ENCODE results near the gene CELF4. TPM values are rescaled to one million over a fixed set of nuclear protein-coding genes. Genes with fewer than 3 reads are reported as not detected.

The CELF4 gene
- total RNA-seq, 2 donors from 2014 or later: 3.3 to 4.7 TPM

DNA sequence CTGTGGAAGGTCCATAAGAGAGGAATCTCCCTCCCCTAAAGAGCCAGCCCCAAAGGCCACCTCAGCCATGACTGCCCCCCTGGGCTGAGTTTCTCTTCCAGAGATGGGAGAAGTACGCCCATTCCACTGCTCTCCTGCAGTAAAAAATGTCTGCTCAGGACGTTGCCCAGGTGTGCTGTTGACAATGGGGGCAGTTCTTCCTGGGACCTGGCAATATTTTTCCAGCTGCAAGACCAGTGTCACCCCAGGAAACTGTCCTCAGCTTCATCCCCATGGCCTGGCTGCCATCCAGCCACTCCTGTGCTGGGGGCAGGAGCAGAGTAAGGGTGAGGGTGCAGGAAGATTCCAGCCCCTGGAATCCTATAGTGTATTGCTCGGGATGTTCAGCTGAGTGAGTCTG is 14.3 kb downstream of the CELF4 start:
- no peaks in the 10 kb centered on the region for H3K36me3 ChIP-seq (replicated peaks in 1 of 2; ENCODE audit: insufficient read depth in 1 of 2, low read depth in 2 of 2)
- intact Hi-C loops (cut with DNase I): no loop called here
- H3K4me1 ChIP-seq: no peaks in the 10 kb centered on the region
- TF ChIP-seq, protein P1, sequence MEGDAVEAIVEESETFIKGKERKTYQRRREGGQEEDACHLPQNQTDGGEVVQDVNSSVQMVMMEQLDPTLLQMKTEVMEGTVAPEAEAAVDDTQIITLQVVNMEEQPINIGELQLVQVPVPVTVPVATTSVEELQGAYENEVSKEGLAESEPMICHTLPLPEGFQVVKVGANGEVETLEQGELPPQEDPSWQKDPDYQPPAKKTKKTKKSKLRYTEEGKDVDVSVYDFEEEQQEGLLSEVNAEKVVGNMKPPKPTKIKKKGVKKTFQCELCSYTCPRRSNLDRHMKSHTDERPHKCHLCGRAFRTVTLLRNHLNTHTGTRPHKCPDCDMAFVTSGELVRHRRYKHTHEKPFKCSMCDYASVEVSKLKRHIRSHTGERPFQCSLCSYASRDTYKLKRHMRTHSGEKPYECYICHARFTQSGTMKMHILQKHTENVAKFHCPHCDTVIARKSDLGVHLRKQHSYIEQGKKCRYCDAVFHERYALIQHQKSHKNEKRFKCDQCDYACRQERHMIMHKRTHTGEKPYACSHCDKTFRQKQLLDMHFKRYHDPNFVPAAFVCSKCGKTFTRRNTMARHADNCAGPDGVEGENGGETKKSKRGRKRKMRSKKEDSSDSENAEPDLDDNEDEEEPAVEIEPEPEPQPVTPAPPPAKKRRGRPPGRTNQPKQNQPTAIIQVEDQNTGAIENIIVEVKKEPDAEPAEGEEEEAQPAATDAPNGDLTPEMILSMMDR (IDR thresholded peaks at IDR 0.05): no peak
- no peak for TF ChIP-seq POLR2A (IDR thresholded peaks at IDR 0.05)
- WGBS, 2 donors: 49 to 100% methylated on average over 1 to 3 of the region's 3 CpGs
- no peak for ATAC-seq
- H3K9me3 ChIP-seq: no peaks in the 10 kb centered on the region
- H3K27ac ChIP-seq: no peak overlapping the region
- no peak overlapping the region for H3K4me3 ChIP-seq
- DNase-seq: no peak
- H3K27me3 ChIP-seq: no peaks in the 10 kb centered on the region

DNA sequence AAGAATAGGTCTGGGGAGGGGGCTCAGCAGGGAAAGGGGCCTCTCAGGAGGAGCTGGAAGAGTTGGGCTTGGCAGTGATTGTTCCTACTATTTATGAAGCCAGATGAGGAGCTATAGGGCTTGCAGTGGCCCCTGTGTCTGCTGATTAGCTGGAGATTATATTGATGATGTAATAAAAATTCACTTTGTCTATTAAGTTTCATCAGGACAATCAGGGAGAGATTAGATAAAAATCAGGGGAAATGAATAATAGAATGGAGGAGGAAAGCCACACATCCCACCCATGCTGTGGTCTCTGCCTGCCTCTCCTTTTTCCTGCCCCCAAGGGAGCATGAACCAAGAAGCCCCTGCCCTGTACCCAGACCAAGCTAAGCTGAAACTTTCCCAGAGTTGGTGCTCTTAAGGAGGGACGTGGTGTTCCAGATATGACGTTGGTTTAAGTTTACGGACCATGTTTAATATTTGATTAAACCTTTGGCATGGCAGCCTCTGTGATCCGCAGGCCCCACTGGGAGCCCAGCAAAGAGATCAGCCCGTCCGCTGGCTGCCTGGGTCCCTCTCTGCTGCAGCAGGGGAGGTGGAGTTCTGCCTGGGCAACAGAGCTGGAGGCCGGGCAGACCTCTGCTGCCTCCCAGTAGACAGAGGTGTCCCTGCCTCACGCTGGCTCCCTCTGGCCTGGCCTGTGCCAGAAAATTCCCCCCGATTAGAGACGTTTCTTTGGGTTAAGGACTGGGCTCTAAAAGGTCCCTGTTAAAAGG is 15.3 kb downstream of the CELF4 start:
- no peaks in the 10 kb centered on the region for H3K9me3 ChIP-seq
- DNase-seq: no peak
- TF ChIP-seq, protein P1 (IDR thresholded peaks at IDR 0.05): no peak
- no peak for TF ChIP-seq POLR2A (IDR thresholded peaks at IDR 0.05)
- WGBS, 2 donors: 39 to 46% methylated on average over 9 to 10 of the region's 10 CpGs
- no peaks in the 10 kb centered on the region for H3K4me1 ChIP-seq
- intact Hi-C loops (cut with DNase I): no loop called here
- H3K27ac ChIP-seq: no peak overlapping the region
- H3K36me3 ChIP-seq (replicated peaks in 1 of 2; ENCODE audit: insufficient read depth in 1 of 2, low read depth in 2 of 2): no peaks in the 10 kb centered on the region
- no peak for ATAC-seq
- H3K27me3 ChIP-seq: no peaks in the 10 kb centered on the region
- H3K4me3 ChIP-seq: no peak overlapping the region

DNA sequence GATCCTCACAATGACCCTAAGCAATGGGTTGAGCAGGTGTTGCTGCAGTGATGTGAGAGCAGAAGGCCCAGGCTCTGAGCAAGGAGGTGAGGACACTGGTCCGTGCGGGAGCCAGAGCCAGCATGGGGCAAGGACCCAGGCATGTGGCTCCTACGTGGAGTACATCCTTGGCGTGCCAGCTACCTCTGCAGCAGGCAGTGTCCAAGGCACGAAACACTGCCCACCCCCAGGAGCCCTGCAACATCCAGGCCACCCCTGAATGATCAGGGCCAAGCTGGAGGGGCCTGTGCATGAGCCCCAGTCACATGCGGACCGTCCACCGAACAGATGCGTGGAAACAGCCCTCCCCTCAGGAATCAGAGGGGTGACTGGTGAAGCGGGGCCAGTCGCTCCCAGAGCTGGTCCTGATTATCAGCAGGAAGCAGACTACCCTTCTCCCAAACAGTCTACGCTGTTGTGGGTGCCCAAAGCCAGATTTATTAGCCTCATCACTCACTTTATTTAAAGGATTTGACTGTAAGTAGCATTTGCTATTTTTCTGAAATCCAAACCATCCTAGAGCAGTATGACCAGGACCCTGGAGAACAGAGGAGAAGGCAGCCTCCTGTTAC is 16.8 kb downstream of the CELF4 start:
- Histone ChIP-seq H3K36me3 (replicated peaks in 1 of 2; ENCODE audit: insufficient read depth in 1 of 2, low read depth in 2 of 2) (no peaks in the 10 kb centered on the region), H3K4me1 (no peaks in the 10 kb centered on the region), H3K9me3 (no peaks in the 10 kb centered on the region), H3K27ac (no peak overlapping the region), H3K27me3 (no peaks in the 10 kb centered on the region), H3K4me3 (no peak overlapping the region)
- TF ChIP-seq, protein P1 (IDR thresholded peaks at IDR 0.05): no peak
- TF ChIP-seq POLR2A (IDR thresholded peaks at IDR 0.05): no peak
- WGBS, 2 donors: 54 to 83% methylated on average over 1 to 12 of the region's 12 CpGs
- ATAC-seq (no peak), DNase-seq (no peak)
- intact Hi-C loops (cut with DNase I): no loop called here

DNA sequence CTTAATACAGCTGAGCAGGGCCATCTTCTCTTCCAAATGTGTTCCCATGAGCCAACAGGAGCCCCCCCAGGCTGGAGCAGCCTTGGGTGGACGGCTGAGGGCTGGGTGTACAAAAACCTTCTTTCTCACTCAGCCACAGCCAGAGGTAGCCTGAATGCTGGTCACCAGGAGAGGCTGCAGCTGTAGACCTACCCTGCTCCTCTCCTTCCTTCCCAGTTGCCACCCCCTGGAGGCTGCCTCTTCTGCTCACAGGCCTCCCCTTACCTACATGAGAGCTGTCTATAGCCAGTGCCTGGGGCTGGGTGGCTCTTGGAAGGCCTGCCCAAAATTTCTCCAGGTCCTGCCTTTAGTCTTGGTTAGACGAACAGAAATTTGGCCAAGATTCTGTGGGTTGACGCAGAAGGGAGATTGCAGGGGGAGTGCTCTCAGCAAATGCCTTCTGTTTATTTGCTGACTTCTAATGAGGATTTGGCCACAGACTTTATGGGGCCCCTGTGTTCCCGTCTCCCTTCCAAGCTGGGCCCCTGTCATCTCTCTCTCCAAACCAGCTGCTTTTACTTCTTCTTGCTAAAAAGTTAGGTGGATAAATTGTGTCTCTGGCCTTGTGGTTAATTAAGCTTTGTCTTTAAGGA is 18.3 kb downstream of the CELF4 start:
- no peak for TF ChIP-seq POLR2A (IDR thresholded peaks at IDR 0.05)
- TF ChIP-seq, protein P1 (IDR thresholded peaks at IDR 0.05): no peak
- DNase-seq: no peak
- H3K27me3 ChIP-seq: no peaks in the 10 kb centered on the region
- no peaks in the 10 kb centered on the region for H3K36me3 ChIP-seq (replicated peaks in 1 of 2; ENCODE audit: insufficient read depth in 1 of 2, low read depth in 2 of 2)
- WGBS, 2 donors: 39 to 42% methylated on average over 3 to 4 of the region's 4 CpGs
- no peak overlapping the region for H3K27ac ChIP-seq
- H3K4me3 ChIP-seq: no peak overlapping the region
- intact Hi-C loops (cut with DNase I): no loop called here
- H3K4me1 ChIP-seq: no peaks in the 10 kb centered on the region
- no peaks in the 10 kb centered on the region for H3K9me3 ChIP-seq
- ATAC-seq: no peak

Measured in body of pancreas (tissue), 4 donors.